Hepatocyte (in vitro differentiated cells): ENCODE data around the gene ARHGAP18. TPM values are rescaled to one million over a fixed set of nuclear protein-coding genes. Genes with fewer than 3 reads are reported as not detected.
A peak's percentile ranks its signal among the peaks of the same experiment; 100 is the strongest.

ENCODE experiments used
- DNase-seq: peaks from one replicate; pipeline ENCODE4 v3.0.0-alpha.2; 2016; ENCODE audit warnings: low spot score
- H2AFZ ChIP-seq: fragments of 200-600 bp; sonication (generic); 2 replicates; pipeline ENCODE4 v1.6.0; 2016; ENCODE audit warnings: antibody characterized with exemption, mild to moderate bottlenecking
- H3K27ac ChIP-seq: fragments of 200-600 bp; sonication (generic); 2 replicates; pipeline ENCODE4 v1.5.1; 2016; ENCODE audit warnings: mild to moderate bottlenecking
- H3K27me3 ChIP-seq: fragments of 200-600 bp; sonication (generic); 2 replicates; pipeline ENCODE4 v1.6.1; 2016
- H3K36me3 ChIP-seq: fragments of 200-600 bp; sonication (generic); replicated peaks from 2 replicates; pipeline ENCODE4 v1.5.1; 2016; ENCODE audit warnings: low read depth; ENCODE audit not compliant: insufficient read depth
- H3K4me1 ChIP-seq: fragments of 200-600 bp; sonication (generic); 2 replicates; pipeline ENCODE4 v1.5.1; 2016; ENCODE audit warnings: mild to moderate bottlenecking, moderate library complexity; ENCODE audit not compliant: insufficient read depth
- H3K4me2 ChIP-seq: fragments of 200-600 bp; sonication (generic); 2 replicates; pipeline ENCODE4 v1.6.0; 2016
- H3K4me3 ChIP-seq: fragments of 200-600 bp; sonication (generic); 2 replicates; pipeline ENCODE4 v1.5.1; 2016; ENCODE audit warnings: mild to moderate bottlenecking
- H3K79me2 ChIP-seq: fragments of 200-600 bp; sonication (generic); 2 replicates; pipeline ENCODE4 v1.6.0; 2017; ENCODE audit warnings: mild to moderate bottlenecking
- H3K9me2 ChIP-seq: fragments of 200-600 bp; sonication (generic); replicated peaks from 2 replicates; pipeline ENCODE4 v1.6.0; 2017; ENCODE audit warnings: mild to moderate bottlenecking; ENCODE audit not compliant: insufficient read depth
- H3K9me3 ChIP-seq: fragments of 200-600 bp; sonication (generic); 2 replicates; pipeline ENCODE4 v1.5.1; 2016; ENCODE audit warnings: low read depth, mild to moderate bottlenecking
- H4K20me1 ChIP-seq: fragments of 200-600 bp; sonication (generic); 2 replicates; pipeline ENCODE4 v1.6.0; 2016; ENCODE audit warnings: mild to moderate bottlenecking; ENCODE audit not compliant: insufficient read depth, poor library complexity, severe bottlenecking
- CTCF ChIP-seq: fragments of 200-600 bp; sonication (generic); IDR thresholded peaks from 2 replicates; pipeline ENCODE4 v1.5.1; 2016; ENCODE audit warnings: antibody characterized with exemption, mild to moderate bottlenecking; ENCODE audit not compliant: poor library complexity
- EZH2 ChIP-seq: fragments of 200-600 bp; sonication (generic); IDR thresholded peaks from 2 replicates; pipeline ENCODE4 v1.6.1; 2016; ENCODE audit warnings: antibody characterized with exemption, mild to moderate bottlenecking, borderline replicate concordance
- EZH2phosphoT487 ChIP-seq: fragments of 200-600 bp; sonication (generic); IDR thresholded peaks from one replicate; pipeline ENCODE4 v1.6.1; 2018; ENCODE audit warnings: antibody characterized with exemption, mild to moderate bottlenecking, low read depth, moderate library complexity; ENCODE audit not compliant: unreplicated experiment, severe bottlenecking
- WGBS: methylation state at CpG from one replicate; pipeline ENCODE4 v1.1.6; 2016; ENCODE audit warnings: low lambda C conversion rate; ENCODE audit errors: missing lambda C conversion rate; 5-methylcytosine and 5-hydroxymethylcytosine counted together
- polyA plus RNA-seq: library from polyadenylated mRNA; unstranded; fragments of >200 nt; fragmentation: Nextera tagmentation; extraction: Ambion mirVana; gene quantifications from 2 replicates; pipeline ENCODE4 v1.2.1, GENCODE V29; 2016
- total RNA-seq: library from RNA; depleted of rRNA; stranded (reverse); fragments of >200 nt; gene quantifications from 2 replicates; pipeline ENCODE4 v1.2.3, GENCODE V29; 2014

ARHGAP18 gene
- total and polyA plus RNA-seq, 2 experiments from 2014 or later: 14.7 to 34.8 TPM

GRCh38 chr6:129544892-129545612, 164.9 kb downstream of the ARHGAP18 start:
- TF ChIP-seq EZH2 (no peak), CTCF (no peak), EZH2phosphoT487 (no peak)
- H3K9me2 ChIP-seq: no peaks in the 10 kb centered on the region
- no peaks in the 10 kb centered on the region for H3K36me3 ChIP-seq
- H3K27ac ChIP-seq: peak overlapping the region; percentile 51
- no peaks in the 10 kb centered on the region for H3K9me3 ChIP-seq
- no peaks in the 10 kb centered on the region for H3K79me2 ChIP-seq
- peaks cover 4% of the 10 kb centered on the region for H3K4me1 ChIP-seq
- H3K27me3 ChIP-seq: no peaks in the 10 kb centered on the region
- WGBS: 74% methylated on average over 8 of the region's 8 CpGs
- H2AFZ ChIP-seq: no peak overlapping the region
- no peaks in the 10 kb centered on the region for H4K20me1 ChIP-seq
- no peak for DNase-seq
- H3K4me3 ChIP-seq: no peak overlapping the region
- H3K4me2 ChIP-seq: no peak overlapping the region

- 98% methylated on average over 2 of the region's 2 CpGs for WGBS
- Histone ChIP-seq H3K79me2 (no peaks in the 10 kb centered on the region), H3K4me3 (no peak overlapping the region), H4K20me1 (no peaks in the 10 kb centered on the region), H3K4me2 (no peak overlapping the region), H3K9me3 (no peaks in the 10 kb centered on the region), H3K9me2 (no peaks in the 10 kb centered on the region), H2AFZ (no peak overlapping the region), H3K27ac (no peak overlapping the region), H3K4me1 (peaks cover 4% of the 10 kb centered on the region), H3K27me3 (no peaks in the 10 kb centered on the region), H3K36me3 (no peaks in the 10 kb centered on the region)
- TF ChIP-seq CTCF (no peak), EZH2phosphoT487 (no peak), EZH2 (no peak)
- DNase-seq: no peak
Measured at GRCh38 chr6:129543981-129544380, 166.0 kb downstream of the ARHGAP18 start.

- Histone ChIP-seq H3K27me3 (no peaks in the 10 kb centered on the region), H3K4me3 (no peak overlapping the region)
- 89% methylated on average over 2 of the region's 2 CpGs for WGBS
Measured at GRCh38 chr6:129542705-129543104, 167.3 kb downstream of the ARHGAP18 start.

More at GRCh38 chr6:129542705-129543104, 167.3 kb downstream of the ARHGAP18 start:
- TF ChIP-seq CTCF: no peak
- TF ChIP-seq EZH2phosphoT487: no peak
- no peak for TF ChIP-seq EZH2
- Histone ChIP-seq H4K20me1 (no peaks in the 10 kb centered on the region), H3K9me2 (no peaks in the 10 kb centered on the region), H3K36me3 (no peaks in the 10 kb centered on the region), H3K79me2 (no peaks in the 10 kb centered on the region), H2AFZ (no peak overlapping the region), H3K9me3 (no peaks in the 10 kb centered on the region), H3K4me2 (no peak overlapping the region), H3K27ac (no peak overlapping the region), H3K4me1 (peaks cover 4% of the 10 kb centered on the region)
- DNase-seq: no peak
